ENCODE measurements around the gene DNAJC4.

- TF ChIP-seq POLR2A (IDR thresholded peaks at IDR 0.05; ENCODE audit: low read depth, low read length) = no peak
- TF ChIP-seq POLR2AphosphoS5 (IDR thresholded peaks at IDR 0.05; ENCODE audit: low read depth, low read length) = no peak; the same call in 1 of the 2 replicates
Observed at GRCh38 chr11:64219755-64220154, 10.6 kb upstream of the DNAJC4 start.
